IPS-11a (cell line): ENCODE data around the gene PABPN1L.

ENCODE experiments used
- H3K4me3 ChIP-seq: one replicate; pipeline ENCODE4 v1.5.1; 2013; ENCODE audit warnings: low read depth, low read length, control low read depth

Gene PABPN1L

DNA sequence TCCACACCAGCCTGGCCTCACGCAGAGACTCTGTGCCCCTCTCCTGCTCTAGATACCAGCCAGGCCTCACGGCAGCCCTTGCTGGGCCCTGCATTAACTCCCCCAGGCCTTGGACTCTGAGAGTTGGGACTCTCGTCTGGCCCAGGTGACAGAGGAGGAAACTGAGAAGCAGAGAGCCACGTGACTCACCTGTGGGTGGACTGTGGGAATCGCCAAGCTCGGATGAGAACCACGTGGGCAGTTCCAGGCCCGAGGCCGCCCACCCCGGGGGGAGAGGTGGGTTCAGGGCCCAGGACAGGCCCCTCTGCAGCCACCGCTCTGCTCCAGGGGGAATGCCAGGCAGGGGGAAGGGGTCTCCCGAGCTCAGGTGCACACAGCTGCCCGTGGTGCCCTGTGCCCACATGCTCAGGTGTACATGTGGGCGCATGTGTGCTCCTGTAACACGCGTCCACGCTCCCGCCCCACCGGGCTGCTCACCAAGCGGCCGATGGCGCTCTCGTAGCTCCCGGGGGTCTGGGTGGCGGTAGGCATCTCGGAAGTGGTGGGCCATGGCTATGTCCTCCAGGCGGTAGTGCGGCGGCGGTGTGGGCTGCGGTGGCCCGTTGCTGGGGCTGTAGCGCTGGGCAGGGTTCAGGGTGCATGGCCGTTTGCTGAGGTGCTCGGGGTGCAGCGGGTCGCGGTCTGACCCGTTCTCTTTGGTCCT is 18.3 kb upstream of the PABPN1L start:
- H3K4me3 ChIP-seq = no peak overlapping the region

DNA sequence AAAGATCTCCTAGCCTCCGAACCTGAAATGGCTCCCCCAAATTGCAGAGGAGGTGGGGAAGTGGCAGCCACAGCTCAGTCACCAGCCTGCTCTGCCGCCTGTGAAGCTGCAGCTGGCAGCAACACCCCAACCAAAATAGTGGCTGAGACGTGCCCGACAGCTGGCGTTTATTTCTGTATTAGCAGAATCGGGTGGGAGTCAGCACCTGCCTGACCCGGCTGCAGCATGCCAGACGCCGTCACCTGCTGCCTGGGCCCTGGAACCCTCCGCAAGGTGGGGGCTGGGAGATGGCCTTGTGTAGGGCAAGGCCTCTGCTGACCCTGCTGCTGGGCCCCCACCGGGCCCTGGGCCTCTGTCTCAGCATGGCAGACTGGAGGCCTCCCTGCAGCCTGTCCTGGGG is 17.5 kb upstream of the PABPN1L start:
- H3K4me3 ChIP-seq = no peak overlapping the region

DNA sequence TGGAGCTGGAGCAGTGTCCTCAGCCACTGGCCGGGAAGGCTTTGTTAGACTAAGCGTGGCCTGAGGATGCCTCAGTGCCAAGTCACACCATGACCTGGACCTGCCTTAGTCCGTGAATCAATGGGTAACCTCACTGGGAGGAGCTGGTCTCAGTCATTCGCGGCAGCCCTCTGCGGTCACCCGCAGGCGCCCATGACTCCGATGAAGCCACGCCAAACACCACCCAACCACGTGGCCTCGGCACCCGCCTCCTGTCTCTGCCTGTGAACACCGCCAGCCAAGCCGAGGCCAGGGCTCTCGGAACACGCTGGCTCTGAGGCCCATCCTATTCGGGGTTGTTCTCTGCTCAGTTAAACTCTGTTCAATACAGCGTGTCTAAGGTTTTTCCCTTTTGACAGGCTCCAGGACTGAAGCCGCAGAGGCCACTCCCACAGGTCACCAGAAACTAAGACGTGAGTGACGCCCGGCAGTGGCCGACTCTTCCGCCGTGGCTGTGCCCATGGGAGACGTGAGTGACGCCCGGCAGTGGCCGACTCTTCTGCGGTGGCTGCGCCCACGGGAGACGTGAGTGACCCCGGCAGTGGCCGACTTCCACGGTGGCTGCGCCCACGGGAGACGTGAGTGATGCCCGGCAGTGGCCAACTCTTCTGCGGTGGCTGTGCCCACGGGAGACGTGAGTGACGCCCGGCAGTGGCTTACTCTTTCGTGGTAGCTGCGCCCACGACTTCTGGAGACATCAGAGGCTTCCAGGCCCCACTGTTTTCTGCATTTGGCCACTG is 16.8 kb upstream of the PABPN1L start:
- H3K4me3 ChIP-seq = no peak overlapping the region

DNA sequence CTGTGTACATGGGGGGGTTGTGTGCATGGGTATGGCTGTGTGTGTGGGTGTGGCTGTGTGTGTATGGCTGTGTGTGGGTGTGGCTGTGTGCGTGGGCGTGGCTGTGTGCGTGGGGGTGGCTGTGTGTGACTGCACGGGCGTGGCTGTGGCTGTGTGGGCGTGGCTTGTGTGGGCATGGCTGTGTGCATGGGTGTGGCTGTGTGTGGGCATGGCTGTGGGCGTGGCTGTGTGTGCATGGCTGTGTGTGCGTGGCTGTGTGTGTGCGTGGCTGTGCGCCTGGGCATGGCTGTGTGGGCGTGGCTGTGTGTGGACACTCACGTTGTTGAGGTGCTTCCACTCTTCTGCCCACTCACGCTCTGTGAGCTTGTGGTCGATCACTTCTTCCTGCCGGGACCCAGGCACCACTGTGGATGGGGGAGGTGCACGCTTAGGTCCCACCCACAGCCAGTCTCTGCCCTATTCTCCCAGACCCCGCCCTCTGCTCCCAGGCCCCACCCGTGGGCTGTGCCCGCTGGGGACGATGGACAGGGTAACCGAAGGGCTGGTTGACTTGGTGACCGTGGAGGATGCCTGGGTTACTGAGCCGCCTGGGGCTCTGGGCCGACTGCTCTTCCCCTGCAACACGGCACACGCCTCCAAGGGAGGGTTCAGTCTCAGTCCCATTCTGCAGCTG is 16.0 kb upstream of the PABPN1L start:
- H3K4me3 ChIP-seq = no peak overlapping the region

DNA sequence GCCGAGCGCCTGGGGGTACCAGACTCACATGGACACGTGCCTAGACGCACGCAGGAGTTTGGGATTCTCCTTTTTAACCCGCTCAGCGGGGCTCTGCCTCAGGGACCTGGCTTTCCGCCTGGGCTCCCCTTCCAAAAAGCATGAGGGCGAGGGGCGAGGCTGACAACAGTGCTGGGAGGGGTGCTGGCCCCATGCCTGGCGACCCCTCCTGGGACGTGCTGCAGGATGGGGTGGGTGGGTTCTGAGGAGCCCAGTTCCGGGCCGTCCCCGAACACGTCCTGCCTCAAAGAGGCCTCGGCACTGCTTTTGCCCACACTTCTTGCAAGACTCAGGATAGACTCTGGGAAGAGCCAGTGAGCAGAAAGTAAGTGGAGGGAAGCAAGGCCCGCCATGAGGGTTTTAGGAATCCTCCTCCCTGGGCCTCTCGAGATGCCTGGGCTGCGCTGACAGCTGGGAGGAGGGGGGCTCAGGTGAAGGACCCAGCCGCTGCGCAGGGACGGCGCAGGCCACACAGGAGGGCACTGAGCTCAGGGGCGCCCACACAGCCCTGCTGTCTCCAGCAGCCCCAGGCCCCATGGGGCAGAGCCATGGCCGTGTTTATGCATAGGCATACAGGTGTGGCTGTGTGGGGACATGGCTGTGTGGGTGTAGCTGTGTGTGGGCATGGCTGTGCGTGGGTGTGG is 15.4 kb upstream of the PABPN1L start:
- no peak overlapping the region for H3K4me3 ChIP-seq

DNA sequence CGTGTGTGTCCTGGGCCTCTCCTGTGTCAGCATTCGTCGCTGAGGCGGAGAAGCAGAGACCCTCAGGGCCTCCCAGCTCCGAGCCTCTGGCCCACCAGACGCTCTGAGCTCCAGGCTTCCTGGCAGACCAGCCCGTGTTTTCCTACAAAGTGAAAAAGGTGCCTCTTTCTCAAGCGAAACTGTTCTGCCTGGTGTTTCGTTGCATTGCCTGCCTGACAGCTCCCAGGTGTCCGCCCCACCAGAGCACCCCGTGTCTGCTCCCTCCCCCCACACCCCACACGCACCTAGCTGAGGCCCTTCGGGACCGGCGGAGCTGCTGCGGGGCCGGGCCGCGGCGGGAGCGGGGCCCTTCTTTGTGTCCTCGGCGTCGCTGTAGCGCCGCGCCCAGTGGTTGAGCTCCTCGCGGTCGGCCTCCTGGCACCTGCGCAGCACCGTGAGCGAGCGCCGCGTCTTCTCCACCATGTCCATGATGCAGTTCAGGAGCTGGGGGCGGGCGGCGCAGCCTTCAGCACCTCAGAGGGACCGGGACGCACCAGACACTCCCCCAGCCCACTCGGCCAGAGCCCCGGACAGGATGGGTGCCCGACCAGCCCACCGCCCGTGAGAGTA is 14.7 kb upstream of the PABPN1L start:
- H3K4me3 ChIP-seq = no peak overlapping the region

DNA sequence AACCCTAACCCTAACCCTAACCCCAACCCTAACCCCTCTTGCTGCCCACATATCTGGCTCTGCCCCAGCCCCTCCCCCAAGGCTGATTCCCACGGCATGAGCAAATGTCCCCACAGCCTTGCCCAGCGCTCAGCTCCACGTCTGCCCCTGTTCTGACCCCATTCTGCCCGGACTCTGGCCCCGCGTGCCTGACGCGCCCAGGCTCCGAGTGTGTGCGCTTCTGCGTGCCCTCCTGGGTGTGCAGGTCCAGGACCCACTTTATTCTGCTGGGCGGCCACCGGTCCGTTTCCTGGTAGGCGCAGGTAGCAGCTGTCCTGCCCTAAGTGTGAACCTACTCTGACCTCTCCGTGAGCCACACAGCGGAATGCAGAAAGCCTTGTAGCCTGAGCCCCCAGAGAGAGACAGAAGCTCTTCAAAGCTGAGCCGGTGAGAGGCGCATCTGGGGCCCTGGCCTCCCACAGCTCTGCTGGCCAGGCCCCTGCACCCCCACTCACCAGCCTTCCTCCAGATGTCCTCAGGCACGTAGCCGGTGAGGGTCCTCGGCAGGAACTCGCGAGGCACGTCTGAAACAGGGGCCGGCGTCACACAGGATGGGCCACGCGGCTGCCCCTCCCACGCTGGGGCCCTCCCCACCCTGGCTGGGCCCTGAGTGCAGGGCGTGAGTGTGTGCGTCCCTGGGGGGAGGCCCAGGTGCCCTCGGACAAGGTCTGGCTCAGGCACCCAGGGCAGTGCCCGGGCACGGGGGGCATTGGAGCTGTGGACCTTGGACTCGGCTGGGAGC is 14.0 kb upstream of the PABPN1L start:
- H3K4me3 ChIP-seq = no peak overlapping the region

DNA sequence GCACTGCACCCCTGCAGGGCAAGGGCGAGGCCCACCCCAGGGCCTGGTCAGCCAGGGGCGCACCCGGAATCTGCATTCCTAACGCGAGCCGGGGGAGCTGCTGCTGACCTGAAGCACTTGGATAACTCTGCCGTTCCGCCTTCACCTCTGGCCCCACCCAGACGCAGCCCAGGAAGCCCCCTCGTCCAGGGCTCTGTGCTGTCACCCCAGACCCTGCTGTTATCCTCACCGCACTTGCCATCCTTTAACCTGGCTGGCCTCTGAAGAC is 13.3 kb upstream of the PABPN1L start:
- H3K4me3 ChIP-seq = no peak overlapping the region

DNA sequence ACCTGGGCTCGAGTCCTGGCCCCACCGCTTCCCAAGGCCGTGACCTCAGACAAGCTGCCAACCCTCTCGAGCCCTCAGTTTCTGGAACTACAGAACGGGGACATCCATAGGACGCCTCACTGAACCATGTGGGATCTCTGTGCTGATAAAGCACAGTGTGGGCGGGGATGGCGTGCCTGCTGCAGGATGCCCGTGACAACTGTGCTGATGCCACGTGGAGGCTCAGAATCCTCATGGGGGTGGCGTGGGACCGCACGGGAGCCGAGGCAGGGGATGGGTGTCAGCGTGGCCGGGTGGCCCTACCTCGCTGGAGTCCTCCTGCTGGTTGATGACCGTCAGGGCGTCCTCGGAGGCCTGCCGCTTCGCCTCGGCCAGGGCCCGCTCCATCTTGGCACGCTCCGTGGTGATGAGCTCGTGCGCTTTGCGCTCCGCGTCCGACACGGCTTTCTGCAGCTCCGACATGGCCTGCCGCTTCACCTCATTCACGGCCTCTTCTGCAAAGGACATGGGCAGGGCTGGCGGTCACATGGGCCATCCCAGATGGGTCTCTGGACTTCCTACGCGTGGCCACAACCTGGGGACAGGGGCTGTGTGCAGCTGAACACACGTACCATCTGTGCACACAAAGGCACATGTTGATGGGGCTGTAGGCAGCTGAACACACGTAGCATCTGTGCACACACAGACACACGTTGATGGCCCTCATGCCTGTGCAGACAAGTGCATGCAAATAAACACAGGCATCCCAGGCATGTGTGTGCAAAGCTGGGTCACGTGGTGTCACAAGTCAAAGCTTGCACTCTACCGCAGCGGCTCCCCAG is 12.7 kb upstream of the PABPN1L start:
- no peak overlapping the region for H3K4me3 ChIP-seq

DNA sequence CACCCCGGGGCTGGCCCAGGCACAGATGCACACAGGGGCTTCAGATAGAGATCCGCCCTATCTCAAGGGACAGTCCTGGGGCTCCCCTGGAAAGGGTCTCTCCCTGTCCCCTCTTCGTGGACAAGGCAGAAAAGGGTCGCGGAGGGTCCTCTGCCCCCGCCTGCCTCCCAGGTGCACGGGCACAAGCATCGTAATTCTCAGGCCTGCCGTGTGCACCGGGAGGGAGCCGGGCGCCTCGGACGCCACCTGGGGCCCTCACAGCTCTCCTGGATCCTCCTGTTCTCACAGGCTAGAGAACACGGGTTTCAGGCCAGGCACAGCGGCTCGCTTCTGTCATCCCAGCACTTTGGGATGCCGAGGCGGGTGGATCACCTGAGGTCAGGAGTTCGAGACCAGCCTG is 11.9 kb upstream of the PABPN1L start:
- H3K4me3 ChIP-seq = no peak overlapping the region

DNA sequence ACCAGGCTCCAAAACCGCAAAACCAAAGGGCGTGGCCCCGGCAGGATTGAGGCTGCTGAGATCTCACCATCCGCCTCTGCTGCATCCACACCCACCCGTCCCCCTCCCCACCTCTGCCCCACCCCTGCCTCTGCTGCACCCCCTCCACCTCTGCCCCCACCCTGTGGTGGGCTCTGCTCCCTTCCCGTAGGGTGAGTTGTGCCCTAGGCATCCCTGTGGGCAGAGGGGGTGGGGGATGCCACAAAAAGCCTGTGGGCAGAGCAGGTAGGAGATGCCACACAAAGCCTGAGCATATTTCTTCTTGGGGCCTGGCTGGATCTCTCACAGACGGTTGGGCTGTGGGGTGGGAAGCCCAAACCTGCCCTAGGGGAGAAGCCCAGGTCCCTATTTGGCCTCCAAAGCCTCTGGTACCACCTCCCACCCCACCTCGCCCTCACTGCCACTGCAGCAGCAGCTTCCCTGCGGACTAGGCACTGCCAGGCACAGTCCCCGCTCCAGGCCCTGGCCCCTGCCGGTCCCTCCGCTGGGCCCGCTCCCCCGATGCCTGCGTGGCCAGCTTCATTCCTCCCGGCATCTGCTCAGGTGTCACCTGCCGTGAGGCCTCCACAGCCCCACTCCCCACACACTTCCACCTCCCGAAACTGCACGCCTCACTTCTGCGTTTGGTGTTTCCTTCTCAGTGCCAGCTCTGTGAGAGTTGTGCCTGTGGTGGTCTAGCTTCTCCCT is 11.3 kb upstream of the PABPN1L start:
- H3K4me3 ChIP-seq = no peak overlapping the region

DNA sequence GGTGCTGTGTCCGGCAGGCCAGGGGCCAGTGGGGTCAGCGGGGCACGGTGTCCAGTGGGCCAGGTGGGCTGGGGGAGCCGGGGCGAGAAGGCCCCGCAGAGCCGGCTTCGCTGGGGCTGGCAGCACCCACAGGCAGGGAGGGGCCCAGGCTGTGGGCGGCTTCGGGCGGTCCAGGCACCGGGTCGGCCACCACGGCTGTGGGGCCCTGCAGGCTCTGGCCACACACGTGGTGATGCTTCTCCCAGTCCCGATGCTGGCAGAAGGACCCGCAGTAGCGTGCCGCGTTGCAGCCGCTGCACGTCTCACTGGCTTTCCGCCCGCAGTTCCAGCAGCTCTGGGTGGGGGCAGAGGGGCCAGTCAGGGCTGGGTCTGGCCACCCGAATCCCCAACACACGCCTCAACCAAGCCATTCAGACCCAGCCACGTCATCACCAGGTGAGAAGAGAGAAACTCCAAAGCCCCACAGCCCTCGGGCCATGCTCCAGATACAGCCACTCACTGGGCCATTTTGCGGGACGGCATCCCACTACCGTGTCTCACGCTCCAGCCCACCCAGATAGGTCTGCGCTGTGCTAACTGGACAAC is 10.6 kb upstream of the PABPN1L start:
- no peak overlapping the region for H3K4me3 ChIP-seq

DNA sequence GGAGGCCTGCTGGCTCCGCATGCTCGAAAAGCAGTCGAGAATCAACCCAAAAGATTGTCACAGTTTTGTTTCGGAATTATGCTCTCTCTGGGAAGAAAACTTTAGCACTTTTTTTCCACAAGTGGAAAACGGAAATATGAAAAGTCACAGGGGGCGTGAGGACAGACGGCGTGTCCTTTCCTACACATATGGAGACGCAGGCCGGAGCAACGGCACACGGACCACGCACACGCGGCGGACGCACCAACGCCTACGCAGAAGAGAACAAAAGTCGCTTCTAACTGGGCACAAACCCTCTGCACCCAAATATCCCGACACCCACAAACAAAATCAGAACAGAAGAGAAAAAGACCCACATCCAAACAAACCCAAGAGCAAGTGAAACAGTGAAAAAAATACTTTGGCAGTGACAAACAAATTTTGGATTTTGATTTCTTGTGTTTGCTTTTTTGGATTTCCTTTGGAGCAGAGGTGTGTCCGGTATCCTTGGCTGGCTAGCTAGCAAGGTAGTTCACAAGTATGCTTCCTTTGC is 9.3 kb upstream of the PABPN1L start:
- H3K4me3 ChIP-seq = no peak overlapping the region

DNA sequence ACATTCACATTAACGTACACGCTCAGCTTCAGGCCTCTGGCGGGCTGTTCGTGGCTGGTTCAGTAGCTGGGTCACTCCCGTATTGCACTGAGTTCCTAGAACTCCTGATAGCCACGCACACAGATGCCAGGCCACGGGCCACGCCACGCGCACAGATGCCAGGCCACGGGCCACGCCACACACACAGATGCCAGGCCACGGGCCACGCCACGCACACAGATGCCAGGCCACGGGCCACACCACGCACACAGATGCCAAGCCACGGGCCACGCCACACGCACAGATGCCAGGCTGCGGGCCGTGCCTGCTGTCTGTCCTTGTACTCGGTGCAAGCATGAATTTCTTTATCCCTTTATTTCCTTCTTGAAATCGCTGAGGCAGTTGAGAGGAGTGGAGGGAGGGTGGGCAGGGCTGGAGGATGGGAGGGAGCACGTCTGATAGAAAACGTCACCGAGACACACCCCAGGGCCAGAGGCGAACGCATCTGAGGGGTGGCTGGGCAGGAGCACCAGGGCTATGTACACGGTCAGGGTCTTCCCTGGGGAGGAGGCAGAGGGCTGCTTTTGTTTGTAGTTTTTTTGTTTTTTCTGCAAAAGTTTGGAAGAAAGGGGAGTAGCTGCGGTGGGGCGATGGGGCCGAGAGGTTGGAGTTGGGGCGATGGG is 8.6 kb upstream of the PABPN1L start:
- H3K4me3 ChIP-seq = no peak overlapping the region

DNA sequence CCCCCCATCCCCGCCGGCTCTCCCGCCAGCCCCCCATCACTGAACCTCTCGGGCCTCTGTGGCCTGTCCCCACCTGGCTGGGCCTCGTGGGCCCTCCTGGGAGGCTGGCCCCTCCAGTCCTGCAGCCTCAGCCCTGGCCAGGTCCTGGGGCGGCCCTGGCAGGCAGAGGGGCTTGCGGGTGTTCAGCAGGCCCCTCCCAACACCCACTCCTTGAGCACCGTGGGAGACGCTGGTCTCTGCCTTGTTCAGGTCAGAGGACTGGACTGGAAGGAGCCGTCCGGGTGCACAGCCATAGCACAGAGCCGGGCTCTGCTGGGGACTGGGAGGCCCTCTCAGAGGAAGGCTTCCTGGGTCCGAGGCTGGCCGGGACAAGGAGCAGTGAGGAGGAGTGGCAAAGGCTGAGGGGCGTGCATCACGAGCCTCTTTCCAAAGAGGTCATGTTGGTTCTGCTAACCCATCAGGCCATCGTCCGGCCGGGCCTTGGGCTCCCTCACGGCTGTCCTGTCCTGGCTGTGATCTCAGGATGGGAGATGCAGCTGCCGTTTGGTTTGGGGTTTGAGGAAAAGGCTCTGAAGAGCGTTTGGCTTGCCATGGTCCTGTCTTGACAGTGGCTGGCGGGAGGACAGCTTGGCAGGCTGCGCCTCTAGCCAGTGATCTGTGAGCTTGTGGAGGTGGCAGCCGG is 6.3 kb upstream of the PABPN1L start:
- no peak overlapping the region for H3K4me3 ChIP-seq

DNA sequence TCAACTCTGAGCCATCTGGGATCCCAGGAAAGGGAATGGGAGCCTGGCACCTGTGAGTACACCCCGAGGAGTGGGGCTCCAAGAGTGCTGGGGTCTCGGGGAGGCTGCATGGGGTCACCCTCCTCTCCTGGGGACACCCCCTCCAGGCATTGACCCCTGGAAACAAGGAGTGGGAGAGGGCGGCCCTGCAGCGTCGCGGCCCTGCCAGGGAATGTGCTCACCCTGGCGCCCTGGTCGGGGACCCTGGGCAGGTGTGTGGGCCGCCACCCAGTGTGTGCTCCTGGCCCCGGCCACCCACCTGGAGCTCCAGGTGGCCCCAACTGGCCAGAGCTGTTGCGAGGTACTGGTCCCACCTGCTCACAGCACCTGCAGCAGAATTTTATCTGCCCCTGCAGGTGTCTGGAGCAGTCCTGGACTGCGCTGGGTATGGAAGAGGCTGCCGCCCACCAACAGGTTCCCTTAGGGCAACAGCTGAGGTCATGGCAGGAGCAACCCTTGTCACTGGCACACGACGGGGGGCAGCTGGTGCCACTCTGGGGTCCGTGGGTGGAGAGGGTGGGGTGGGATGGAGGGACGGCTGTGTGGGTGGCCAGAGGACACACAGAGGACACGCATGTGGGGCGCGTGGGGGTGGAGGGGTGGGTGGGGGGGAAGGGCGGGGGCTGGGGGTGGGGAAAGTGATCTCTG is 5.4 kb upstream of the PABPN1L start:
- H3K4me3 ChIP-seq = no peak overlapping the region

DNA sequence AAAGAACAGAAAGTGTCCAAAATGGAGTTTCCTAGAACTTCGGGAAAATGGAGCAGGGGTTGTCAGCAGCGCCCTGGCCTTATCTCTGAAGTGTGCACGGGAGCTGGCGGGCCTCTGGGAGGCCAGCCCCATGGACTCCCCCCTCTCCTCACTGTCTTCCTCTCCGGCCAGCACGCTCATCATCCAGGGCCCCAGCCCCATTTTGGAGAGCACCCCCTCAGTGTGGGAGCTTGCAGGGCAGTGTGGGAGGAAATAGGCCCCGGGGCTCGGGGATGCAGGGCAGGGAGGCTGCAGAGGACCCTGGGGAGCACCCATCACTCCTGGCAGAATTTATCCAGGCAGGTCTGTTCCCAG is 4.9 kb upstream of the PABPN1L start:
- H3K4me3 ChIP-seq = no peak overlapping the region
